Chondrocyte (in vitro differentiated cells): ENCODE results near the gene GABRG2. TPM values are rescaled to one million over a fixed set of nuclear protein-coding genes. Genes with fewer than 3 reads are reported as not detected.

Experiments used
- DNase-seq: peaks from one replicate; pipeline ENCODE4 v3.0.0; 2021; ENCODE audit warnings: mixed read lengths, low spot score
- H3K27ac Mint-ChIP-seq: one replicate; pipeline ENCODE4 v1.8.0; 2021; ENCODE audit warnings: mild to moderate bottlenecking, moderate library complexity, mixed read lengths; ENCODE audit not compliant: unreplicated experiment
- H3K27me3 Mint-ChIP-seq: 2 replicates; pipeline ENCODE4 v1.8.0; 2021; ENCODE audit warnings: low read depth, mixed read lengths
- H3K36me3 Mint-ChIP-seq: 2 replicates; pipeline ENCODE4 v1.8.0; 2021; ENCODE audit warnings: low read depth, mixed read lengths
- H3K4me1 Mint-ChIP-seq: 2 replicates; pipeline ENCODE4 v1.8.0; 2021; ENCODE audit warnings: low read depth, mild to moderate bottlenecking, mixed read lengths
- H3K4me3 Mint-ChIP-seq: one replicate; pipeline ENCODE4 v1.8.0; 2021; ENCODE audit warnings: mild to moderate bottlenecking, moderate library complexity, mixed read lengths; ENCODE audit not compliant: unreplicated experiment
- H3K9me3 Mint-ChIP-seq: 2 replicates; pipeline ENCODE4 v1.8.0; 2021; ENCODE audit warnings: low read depth, mixed read lengths
- CTCF ChIP-seq: fragments of 200-600 bp; sonication (generic); IDR thresholded peaks from 2 replicates; pipeline ENCODE4 v1.5.0; 2021; ENCODE audit warnings: antibody characterized with exemption, mild to moderate bottlenecking, moderate library complexity
- long read RNA-seq: library from polyadenylated mRNA; stranded (forward); transcript quantifications from one replicate; pipeline ENCODE4 v2.0.0, GENCODE V29; 2021
- total RNA-seq: library from RNA; stranded (reverse); gene quantifications from 3 replicates; pipeline ENCODE4 v1.2.1, GENCODE V29; 2021

GABRG2 gene
- not detected in 3 replicates for total RNA-seq
- long read RNA-seq: 0 reads

- no peak within 1 kb of the TSS for H3K4me3 Mint-ChIP-seq
These were observed at the start of gene GABRG2 for GRCh38 chr5:162067655-162068411. Gene GABRG2 (plus strand): TSS chr5:162067773. CDS start chr5:162068000, 227 bp downstream.

GRCh38 chr5:162025312-162025711 is 42.3 kb upstream of the GABRG2 start:
- H3K9me3 Mint-ChIP-seq: peaks cover 18% of the 10 kb centered on the region
- no peaks in the 10 kb centered on the region for H3K4me1 Mint-ChIP-seq
- no peaks in the 10 kb centered on the region for H3K27me3 Mint-ChIP-seq
- H3K4me3 Mint-ChIP-seq: no peak overlapping the region
- no peak for TF ChIP-seq CTCF
- H3K36me3 Mint-ChIP-seq: no peaks in the 10 kb centered on the region
- no peak overlapping the region for H3K27ac Mint-ChIP-seq
- DNase-seq: no peak

More at GRCh38 chr5:162067655-162068411, at the start of gene GABRG2:
- Mint-ChIP-seq H3K9me3 (no peaks in the 10 kb centered on the region), H3K4me1 (no peaks in the 10 kb centered on the region), H3K36me3 (no peaks in the 10 kb centered on the region), H3K27me3 (peaks cover 3% of the 10 kb centered on the region), H3K27ac (no peak within 1 kb of the TSS)
- TF ChIP-seq CTCF: no peak
- DNase-seq: no peak

- H3K4me3 Mint-ChIP-seq: no peak overlapping the region
- no peaks in the 10 kb centered on the region for H3K4me1 Mint-ChIP-seq
- no peak for TF ChIP-seq CTCF
- no peaks in the 10 kb centered on the region for H3K36me3 Mint-ChIP-seq
- no peak for DNase-seq
- H3K27ac Mint-ChIP-seq: no peak overlapping the region
- peaks cover 20% of the 10 kb centered on the region for H3K9me3 Mint-ChIP-seq
- no peaks in the 10 kb centered on the region for H3K27me3 Mint-ChIP-seq
These were observed 40.8 kb upstream of the GABRG2 start for GRCh38 chr5:162026803-162027202.

- Mint-ChIP-seq H3K4me1 (no peaks in the 10 kb centered on the region), H3K27me3 (no peaks in the 10 kb centered on the region), H3K27ac (no peak overlapping the region), H3K9me3 (peaks cover 13% of the 10 kb centered on the region), H3K4me3 (no peak overlapping the region), H3K36me3 (no peaks in the 10 kb centered on the region)
- no peak for TF ChIP-seq CTCF
- DNase-seq: no peak
These were observed 30.1 kb upstream of the GABRG2 start for GRCh38 chr5:162037431-162037830.

GRCh38 chr5:162047279-162047678 is 20.3 kb upstream of the GABRG2 start:
- Mint-ChIP-seq H3K4me3 (no peak overlapping the region), H3K9me3 (no peaks in the 10 kb centered on the region), H3K36me3 (no peaks in the 10 kb centered on the region), H3K27me3 (no peaks in the 10 kb centered on the region), H3K4me1 (no peaks in the 10 kb centered on the region), H3K27ac (no peak overlapping the region)
- no peak for DNase-seq
- TF ChIP-seq CTCF: no peak
